Measurements from ENCODE around the gene ATP8B4. TPM values are rescaled to one million over a fixed set of nuclear protein-coding genes. Genes with fewer than 3 reads are reported as not detected.
A peak's percentile ranks its signal among the peaks of the same experiment; 100 is the strongest.

The ATP8B4 gene
- total RNA-seq, 1 donor, result 0.99 TPM

DNA sequence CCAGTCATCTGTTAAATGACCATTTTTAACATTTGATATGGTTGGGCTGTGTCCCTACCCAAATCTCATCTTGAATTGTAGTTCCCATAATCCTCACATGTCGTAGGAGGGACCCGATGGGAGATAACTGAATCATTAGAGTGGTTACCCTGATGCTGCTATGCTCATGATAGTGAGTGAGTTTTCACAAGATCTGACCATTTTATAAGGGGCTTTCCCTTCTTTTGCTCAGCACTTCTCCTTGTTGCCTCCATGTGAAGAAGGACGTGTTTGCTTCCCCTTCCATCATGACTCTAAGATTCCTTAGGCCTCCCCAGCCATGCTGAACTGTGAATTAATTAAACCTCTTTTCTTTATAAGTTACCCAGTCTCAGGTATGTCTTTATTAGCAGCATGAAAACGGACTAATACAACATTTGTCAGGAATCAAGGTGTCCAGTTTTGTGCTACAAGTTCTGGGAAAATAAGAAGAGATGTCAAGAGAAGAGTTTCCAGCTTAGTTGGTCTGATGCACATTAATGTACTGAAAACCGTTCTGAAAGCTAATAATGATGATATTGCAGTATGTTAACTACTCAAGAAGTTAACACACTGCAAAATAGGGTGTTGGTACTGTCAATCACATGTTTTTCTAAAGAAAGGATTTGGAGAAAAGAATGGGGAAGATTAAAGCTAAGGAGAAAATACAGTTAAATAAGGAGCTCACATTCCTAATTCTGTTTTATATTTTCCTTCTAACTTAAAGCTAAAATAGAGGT is 67.9 kb downstream of the ATP8B4 start:
- TF ChIP-seq, protein P1, sequence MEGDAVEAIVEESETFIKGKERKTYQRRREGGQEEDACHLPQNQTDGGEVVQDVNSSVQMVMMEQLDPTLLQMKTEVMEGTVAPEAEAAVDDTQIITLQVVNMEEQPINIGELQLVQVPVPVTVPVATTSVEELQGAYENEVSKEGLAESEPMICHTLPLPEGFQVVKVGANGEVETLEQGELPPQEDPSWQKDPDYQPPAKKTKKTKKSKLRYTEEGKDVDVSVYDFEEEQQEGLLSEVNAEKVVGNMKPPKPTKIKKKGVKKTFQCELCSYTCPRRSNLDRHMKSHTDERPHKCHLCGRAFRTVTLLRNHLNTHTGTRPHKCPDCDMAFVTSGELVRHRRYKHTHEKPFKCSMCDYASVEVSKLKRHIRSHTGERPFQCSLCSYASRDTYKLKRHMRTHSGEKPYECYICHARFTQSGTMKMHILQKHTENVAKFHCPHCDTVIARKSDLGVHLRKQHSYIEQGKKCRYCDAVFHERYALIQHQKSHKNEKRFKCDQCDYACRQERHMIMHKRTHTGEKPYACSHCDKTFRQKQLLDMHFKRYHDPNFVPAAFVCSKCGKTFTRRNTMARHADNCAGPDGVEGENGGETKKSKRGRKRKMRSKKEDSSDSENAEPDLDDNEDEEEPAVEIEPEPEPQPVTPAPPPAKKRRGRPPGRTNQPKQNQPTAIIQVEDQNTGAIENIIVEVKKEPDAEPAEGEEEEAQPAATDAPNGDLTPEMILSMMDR (IDR thresholded peaks at IDR 0.05; ENCODE audit: insufficient read depth, low read length), result no peak
- H3K4me3 ChIP-seq (ENCODE audit: low read depth, low read length), result no peak overlapping the region
- DNase-seq (ENCODE audit: low read depth), result no peak

DNA sequence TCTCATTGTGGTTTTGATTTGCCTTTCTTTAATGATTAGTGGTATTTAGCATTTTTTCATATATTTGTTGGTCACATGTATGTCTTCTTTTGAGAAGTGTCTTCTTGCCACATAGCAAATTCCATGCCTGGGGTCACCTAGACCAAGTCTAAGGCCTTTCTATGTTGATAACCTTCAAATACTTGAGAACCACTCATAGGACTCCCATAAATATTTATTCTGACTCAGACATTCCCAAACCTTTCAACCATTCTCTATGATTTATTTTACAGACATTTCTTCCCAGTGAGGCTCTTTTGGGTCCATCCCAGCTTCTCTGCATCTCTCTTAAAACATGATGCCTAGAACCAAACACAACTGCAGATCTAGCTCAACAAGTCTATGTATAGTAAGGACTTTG is 69.2 kb downstream of the ATP8B4 start:
- no peak overlapping the region for H3K4me3 ChIP-seq (ENCODE audit: low read depth, low read length)
- TF ChIP-seq, protein P1 (IDR thresholded peaks at IDR 0.05; ENCODE audit: insufficient read depth, low read length), result no peak
- peak; percentile 70 for DNase-seq (ENCODE audit: low read depth)

DNA sequence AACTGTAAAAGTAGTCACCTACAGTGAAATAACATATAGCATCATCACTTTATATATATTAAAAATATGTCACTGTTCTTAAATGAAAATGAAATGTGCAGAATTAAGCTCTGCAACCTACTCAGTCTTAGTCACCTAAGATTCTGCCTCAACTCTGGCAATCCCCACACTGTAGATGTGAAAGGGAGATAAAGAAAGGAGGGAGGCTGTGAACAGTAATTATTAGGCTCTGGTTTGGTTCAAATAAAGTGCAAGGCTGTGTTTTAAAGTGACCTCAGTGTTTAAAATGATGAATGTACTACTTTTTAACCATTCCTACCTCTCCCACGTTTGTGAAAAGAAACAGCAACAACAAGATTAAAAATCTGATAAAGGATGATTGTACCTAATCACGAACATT is 72.2 kb downstream of the ATP8B4 start:
- DNase-seq (ENCODE audit: low read depth), result peak; percentile 59

DNA sequence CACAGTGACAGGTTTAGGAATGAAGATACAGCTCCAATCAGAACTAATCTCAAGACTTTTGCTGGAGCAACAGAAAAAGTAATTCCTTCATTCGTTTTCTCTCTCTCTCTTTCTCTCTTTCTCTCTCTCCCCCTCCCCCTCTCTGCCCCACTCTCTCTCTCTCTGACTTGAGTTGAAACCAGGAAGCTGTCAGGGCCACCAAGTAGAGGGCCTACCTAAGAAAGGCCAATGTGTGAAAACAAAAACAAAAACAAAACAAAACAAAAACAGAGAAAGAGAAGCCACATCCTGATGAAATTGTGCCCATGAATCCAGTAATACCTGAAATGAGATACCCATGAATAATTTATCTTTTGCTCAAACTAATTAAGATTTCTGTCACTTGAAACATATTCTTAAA is 72.9 kb downstream of the ATP8B4 start:
- H3K4me3 ChIP-seq (ENCODE audit: low read depth, low read length), result no peak overlapping the region
- DNase-seq (ENCODE audit: low read depth), result no peak
- TF ChIP-seq, protein P1 (IDR thresholded peaks at IDR 0.05; ENCODE audit: insufficient read depth, low read length), result no peak

More for the DNA sequence above, 72.2 kb downstream of the ATP8B4 start:
- TF ChIP-seq, protein P1 (IDR thresholded peaks at IDR 0.05; ENCODE audit: insufficient read depth, low read length), result no peak
- no peak overlapping the region for H3K4me3 ChIP-seq (ENCODE audit: low read depth, low read length)

DNA sequence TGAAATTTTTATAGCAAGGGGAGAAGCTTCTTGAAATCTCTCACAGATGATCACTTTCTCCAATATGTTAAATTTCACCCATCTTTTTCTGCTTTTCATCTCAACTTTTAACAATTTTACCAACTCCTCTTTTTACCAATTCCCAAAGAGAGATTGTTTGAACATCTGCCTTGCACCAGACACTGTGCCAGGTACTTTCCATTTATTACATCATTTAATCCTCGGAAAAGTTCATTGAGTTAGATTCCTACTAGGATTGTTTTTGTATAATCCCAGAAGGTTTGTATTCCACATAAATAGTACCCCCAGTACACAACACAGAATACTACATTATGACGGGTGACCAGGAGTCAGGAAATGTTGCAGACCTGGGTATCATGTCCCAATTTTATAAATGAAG is 74.1 kb downstream of the ATP8B4 start:
- H3K4me3 ChIP-seq (ENCODE audit: low read depth, low read length), result no peak overlapping the region
- TF ChIP-seq, protein P1 (IDR thresholded peaks at IDR 0.05; ENCODE audit: insufficient read depth, low read length), result no peak
- peak; percentile 46 for DNase-seq (ENCODE audit: low read depth)

DNA sequence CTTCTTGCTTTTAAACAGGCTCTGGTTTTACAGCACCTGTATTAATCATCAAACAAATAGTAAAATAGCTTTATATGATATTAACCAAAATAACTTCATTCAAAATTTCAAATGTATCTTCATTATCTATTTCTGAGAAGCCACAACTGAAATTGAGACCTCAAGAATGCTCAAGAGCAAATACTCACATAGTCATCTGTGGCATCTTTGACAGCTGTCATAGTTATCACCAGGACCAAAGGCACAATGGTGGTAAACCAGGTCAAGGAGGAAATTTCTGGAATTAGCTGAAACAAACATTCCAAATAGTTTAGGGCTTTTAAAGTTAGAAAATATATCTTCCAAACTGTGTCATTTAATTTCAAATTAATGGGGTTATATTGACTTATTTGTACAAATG is 74.6 kb downstream of the ATP8B4 start:
- no peak overlapping the region for H3K4me3 ChIP-seq (ENCODE audit: low read depth, low read length)
- TF ChIP-seq, protein P1 (IDR thresholded peaks at IDR 0.05; ENCODE audit: insufficient read depth, low read length), result no peak
- no peak for DNase-seq (ENCODE audit: low read depth)

DNA sequence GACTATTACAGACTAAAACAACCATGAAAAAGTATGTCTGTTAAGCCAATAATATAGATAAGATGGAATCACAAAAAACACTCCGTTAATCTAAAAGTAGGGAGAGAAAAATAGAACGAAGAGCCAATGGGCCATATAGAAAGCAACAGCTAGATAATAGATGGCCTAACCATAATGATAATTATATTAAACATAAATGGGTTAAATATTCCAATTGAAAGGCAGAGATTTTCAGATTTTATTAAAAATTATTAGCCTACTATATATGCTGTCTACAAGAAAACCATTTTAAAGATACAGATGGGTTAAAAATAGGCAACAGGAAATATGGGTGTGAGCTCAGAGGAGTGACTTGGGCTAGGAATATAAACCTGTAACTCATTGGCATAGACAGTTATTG is 76.3 kb downstream of the ATP8B4 start:
- TF ChIP-seq, protein P1 (IDR thresholded peaks at IDR 0.05; ENCODE audit: insufficient read depth, low read length), result no peak

More for the DNA sequence above, 76.3 kb downstream of the ATP8B4 start:
- DNase-seq (ENCODE audit: low read depth), result no peak
- H3K4me3 ChIP-seq (ENCODE audit: low read depth, low read length), result no peak overlapping the region
